H9 (cell line): ENCODE results near the gene LRRC27. TPM values are rescaled to one million over a fixed set of nuclear protein-coding genes. Genes with fewer than 3 reads are reported as not detected.

ENCODE experiments used
- DNase-seq: peaks from one replicate; pipeline ENCODE4 v3.0.0-alpha.2; 2017
- H2AFZ ChIP-seq: one replicate; pipeline ENCODE4 v1.6.1; 2013; ENCODE audit warnings: mild to moderate bottlenecking, low read length, control low read depth, moderate library complexity
- H2AK5ac ChIP-seq: 2 replicates; pipeline ENCODE4 v1.6.1; 2013; ENCODE audit warnings: low read length, control low read depth, mixed read lengths; ENCODE audit not compliant: insufficient read length
- H2BK120ac ChIP-seq: one replicate; pipeline ENCODE4 v1.6.1; 2013; ENCODE audit warnings: low read depth, mild to moderate bottlenecking, low read length, control low read depth, inconsistent platforms; ENCODE audit not compliant: poor library complexity, severe bottlenecking
- H2BK12ac ChIP-seq: 2 replicates; pipeline ENCODE4 v1.6.1; 2013; ENCODE audit warnings: low read length, control low read depth, mixed read lengths, low read depth; ENCODE audit not compliant: insufficient read length
- H2BK15ac ChIP-seq: 2 replicates; pipeline ENCODE4 v1.6.1; 2013; ENCODE audit warnings: low read depth, low read length, control low read depth
- H2BK20ac ChIP-seq: one replicate; pipeline ENCODE4 v1.6.1; 2013; ENCODE audit warnings: low read depth, mild to moderate bottlenecking, low read length, control low read depth, inconsistent platforms; ENCODE audit not compliant: poor library complexity, severe bottlenecking
- H2BK5ac ChIP-seq: 2 replicates; pipeline ENCODE4 v1.6.1; 2013; ENCODE audit warnings: low read length, control low read depth, mixed read lengths; ENCODE audit not compliant: insufficient read length
- H3K14ac ChIP-seq: 2 replicates; pipeline ENCODE4 v1.6.1; 2013; ENCODE audit warnings: low read length, control low read depth; ENCODE audit not compliant: insufficient read depth
- H3K18ac ChIP-seq: 2 replicates; pipeline ENCODE4 v1.6.1; 2013; ENCODE audit warnings: low read depth, mild to moderate bottlenecking, mixed read lengths, low read length, control low read depth; ENCODE audit not compliant: insufficient read length
- H3K23ac ChIP-seq: 2 replicates; pipeline ENCODE4 v1.6.1; 2013; ENCODE audit warnings: low read length, control low read depth, mixed read lengths, low read depth; ENCODE audit not compliant: insufficient read length
- H3K23me2 ChIP-seq: 2 replicates; pipeline ENCODE4 v1.6.1; 2013; ENCODE audit warnings: low read depth, mild to moderate bottlenecking, mixed read lengths, low read length, control low read depth; ENCODE audit not compliant: insufficient read length, poor library complexity, severe bottlenecking
- H3K27ac ChIP-seq: 2 replicates; pipeline ENCODE4 v1.5.1; 2013; ENCODE audit warnings: low read length, control low read depth, mixed read lengths, low read depth; ENCODE audit not compliant: insufficient read length
- H3K27me3 ChIP-seq: 2 replicates; pipeline ENCODE4 v1.6.1; 2013; ENCODE audit warnings: low read length, control low read depth, inconsistent platforms; ENCODE audit not compliant: insufficient read depth
- H3K4ac ChIP-seq: 2 replicates; pipeline ENCODE4 v1.6.1; 2013; ENCODE audit warnings: low read depth, mild to moderate bottlenecking, control low read depth, inconsistent platforms, low read length, moderate library complexity
- H3K4me1 ChIP-seq: 2 replicates; pipeline ENCODE4 v1.6.1; 2013; ENCODE audit warnings: low read length, control low read depth, inconsistent platforms; ENCODE audit not compliant: insufficient read depth
- H3K4me2 ChIP-seq: 2 replicates; pipeline ENCODE4 v1.6.1; 2013; ENCODE audit warnings: low read length, control low read depth, mixed read lengths; ENCODE audit not compliant: insufficient read length, insufficient read depth
- H3K56ac ChIP-seq: 2 replicates; pipeline ENCODE4 v1.6.1; 2013; ENCODE audit warnings: low read depth, mild to moderate bottlenecking, mixed read lengths, low read length, control low read depth; ENCODE audit not compliant: insufficient read length
- H3K79me1 ChIP-seq: 2 replicates; pipeline ENCODE4 v1.6.1; 2013; ENCODE audit warnings: low read depth, mild to moderate bottlenecking, moderate library complexity, low read length, control low read depth, inconsistent platforms; ENCODE audit not compliant: insufficient read depth, poor library complexity, severe bottlenecking
- H3K79me2 ChIP-seq: 2 replicates; pipeline ENCODE4 v1.6.1; 2013; ENCODE audit warnings: low read length, control low read depth, inconsistent platforms; ENCODE audit not compliant: insufficient read depth
- H3K9ac ChIP-seq: 2 replicates; pipeline ENCODE4 v1.6.1; 2013; ENCODE audit warnings: low read length, control low read depth, mixed read lengths; ENCODE audit not compliant: insufficient read length; ENCODE audit errors: extremely low read depth
- H3K9me3 ChIP-seq: one replicate; pipeline ENCODE4 v1.6.1; 2013; ENCODE audit warnings: low read depth, low read length, inconsistent platforms; ENCODE audit not compliant: control insufficient read depth
- H3T11ph ChIP-seq: one replicate; pipeline ENCODE4 v1.6.1; 2013; ENCODE audit warnings: mild to moderate bottlenecking, low read length, control low read depth, inconsistent platforms
- H4K20me1 ChIP-seq: one replicate; pipeline ENCODE4 v1.6.1; 2013; ENCODE audit not compliant: control insufficient read depth, insufficient read length, insufficient read depth
- H4K5ac ChIP-seq: 2 replicates; pipeline ENCODE4 v1.6.1; 2013; ENCODE audit warnings: low read depth, mild to moderate bottlenecking, mixed read lengths, low read length, control low read depth; ENCODE audit not compliant: insufficient read length
- H4K8ac ChIP-seq: replicated peaks from 2 replicates; pipeline ENCODE4 v1.6.1; 2013; ENCODE audit warnings: low read length, control low read depth, mixed read lengths, low read depth; ENCODE audit not compliant: insufficient read length
- H4K91ac ChIP-seq: 2 replicates; pipeline ENCODE4 v1.6.1; 2013; ENCODE audit warnings: low read depth, mild to moderate bottlenecking, moderate library complexity, mixed read lengths, low read length, control low read depth; ENCODE audit not compliant: insufficient read length
- H3K27ac Mint-ChIP-seq, 3 experiments: 2 replicates in 2 of 3; 3 replicates in 1 of 3; pipeline ENCODE4 v1.8.0; 2020 to 2021; ENCODE audit warnings: mixed read lengths in 3 of 3, mild to moderate bottlenecking in 1 of 3, moderate library complexity in 1 of 3
- H3K27me3 Mint-ChIP-seq: 2 replicates; pipeline ENCODE4 v1.8.0; 2021; ENCODE audit warnings: low read depth, mild to moderate bottlenecking, moderate library complexity, mixed read lengths
- H3K36me3 Mint-ChIP-seq, 3 experiments: 2 replicates in 2 of 3; 3 replicates in 1 of 3; pipeline ENCODE4 v1.8.0; 2020 to 2021; ENCODE audit warnings: low read depth in 3 of 3, mixed read lengths in 3 of 3; ENCODE audit not compliant: insufficient read depth in 1 of 3
- H3K4me1 Mint-ChIP-seq, 2 experiments: 2 replicates each; pipeline ENCODE4 v1.8.0; 2020; ENCODE audit warnings: mixed read lengths in 2 of 2
- H3K4me3 Mint-ChIP-seq, 2 experiments: 2 replicates in 1 of 2; 3 replicates in 1 of 2; pipeline ENCODE4 v1.8.0; 2020 to 2021; ENCODE audit warnings: mild to moderate bottlenecking in 2 of 2, mixed read lengths in 2 of 2, moderate library complexity in 1 of 2
- H3K9me3 Mint-ChIP-seq, 2 experiments: 2 replicates in 1 of 2; 3 replicates in 1 of 2; pipeline ENCODE4 v1.8.0; 2020; ENCODE audit warnings: mild to moderate bottlenecking in 2 of 2, mixed read lengths in 2 of 2, moderate library complexity in 1 of 2
- CTCF ChIP-seq: fragments of 200-600 bp; sonication (generic); conservative IDR thresholded peaks from 3 replicates; pipeline ENCODE4 v1.8.0; 2021; ENCODE audit warnings: antibody characterized with exemption, mild to moderate bottlenecking
- WGBS: extraction: QIAGEN DNeasy Blood & Tissue Kit; methylation state at CpG from one replicate; pipeline ENCODE4 v1.1.7; 2013; ENCODE audit warnings: missing lambda C conversion rate, low lambda C conversion rate, mixed read lengths; ENCODE audit not compliant: insufficient read length; ENCODE audit errors: extremely low coverage; 5-methylcytosine and 5-hydroxymethylcytosine counted together
- total RNA-seq: library from RNA; stranded (reverse); gene quantifications from 2 replicates; pipeline ENCODE4 v1.2.1, GENCODE V29; 2021

Gene LRRC27
- total RNA-seq, 1 experiment from 2014 or later: 2.7 TPM

GRCh38 chr10:132302421-132303310 lies 29.3 kb upstream of the LRRC27 start:
- Histone ChIP-seq H3K79me1 (no peaks in the 10 kb centered on the region), H2BK12ac (no peak overlapping the region), H3K4ac (no peak overlapping the region), H3K9ac (no peak overlapping the region), H4K5ac (no peak overlapping the region), H4K20me1 (no peaks in the 10 kb centered on the region), H4K91ac (no peak overlapping the region), H2AFZ (no peak overlapping the region), H3K23ac (no peak overlapping the region), H3K18ac (no peak overlapping the region), H3K4me1 (no peaks in the 10 kb centered on the region), H3K56ac (no peak overlapping the region), H3K14ac (no peak overlapping the region), H3K27ac (no peak overlapping the region), H2AK5ac (no peak overlapping the region), H3K27me3 (peaks cover 3% of the 10 kb centered on the region; the same call in 1 of the 2 replicates), H2BK15ac (no peak overlapping the region), H4K8ac (no peak overlapping the region), H2BK20ac (no peak overlapping the region), H3T11ph (no peak overlapping the region), H3K23me2 (no peaks in the 10 kb centered on the region), H2BK120ac (no peak overlapping the region), H3K79me2 (no peaks in the 10 kb centered on the region), H3K4me2 (no peak overlapping the region), H3K9me3 (peaks cover 8% of the 10 kb centered on the region), H2BK5ac (no peak overlapping the region)
- WGBS: no CpG with 5 or more reads among the region's 29 CpGs
- H3K27ac Mint-ChIP-seq: no peak overlapping the region
- peaks cover 12 to 17% of the 10 kb centered on the region in 2 experiments for H3K4me1 Mint-ChIP-seq
- no peak overlapping the region for H3K4me3 Mint-ChIP-seq
- DNase-seq: no peak
- TF ChIP-seq CTCF: no peak
- H3K36me3 Mint-ChIP-seq: peaks cover 11 to 17% (median 11%) of the 10 kb centered on the region in 3 experiments
- peaks cover 14 to 17% of the 10 kb centered on the region in 2 experiments for H3K9me3 Mint-ChIP-seq
- peaks cover 40% of the 10 kb centered on the region for H3K27me3 Mint-ChIP-seq
